ENCODE measurements around the gene MANEA. TPM values are rescaled to one million over a fixed set of nuclear protein-coding genes. Genes with fewer than 3 reads are reported as not detected.

Gene MANEA
- total RNA-seq, 2 donors from 2014 or later = 77.8 to 141 TPM

DNA sequence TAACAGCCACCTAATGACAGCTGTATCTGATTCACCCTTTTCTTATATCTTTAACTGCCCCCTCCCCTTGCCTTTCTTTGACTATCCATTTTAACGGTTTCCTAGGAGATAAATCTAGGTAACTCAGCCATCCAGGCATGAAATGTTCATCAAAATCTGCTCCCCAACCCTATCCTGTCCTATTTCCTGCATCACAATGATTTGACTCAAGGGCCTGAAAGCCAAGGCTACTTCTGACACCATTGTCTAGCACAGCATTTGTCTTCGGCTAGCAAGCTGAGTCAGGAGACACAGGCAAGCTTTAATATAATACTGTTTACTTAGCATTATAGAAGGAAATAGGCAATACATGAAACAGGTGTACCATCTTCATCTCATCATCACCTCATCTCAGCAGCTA lies 31.6 kb upstream of the MANEA start:
- DNase-seq = no peak
- TF ChIP-seq, protein P1, sequence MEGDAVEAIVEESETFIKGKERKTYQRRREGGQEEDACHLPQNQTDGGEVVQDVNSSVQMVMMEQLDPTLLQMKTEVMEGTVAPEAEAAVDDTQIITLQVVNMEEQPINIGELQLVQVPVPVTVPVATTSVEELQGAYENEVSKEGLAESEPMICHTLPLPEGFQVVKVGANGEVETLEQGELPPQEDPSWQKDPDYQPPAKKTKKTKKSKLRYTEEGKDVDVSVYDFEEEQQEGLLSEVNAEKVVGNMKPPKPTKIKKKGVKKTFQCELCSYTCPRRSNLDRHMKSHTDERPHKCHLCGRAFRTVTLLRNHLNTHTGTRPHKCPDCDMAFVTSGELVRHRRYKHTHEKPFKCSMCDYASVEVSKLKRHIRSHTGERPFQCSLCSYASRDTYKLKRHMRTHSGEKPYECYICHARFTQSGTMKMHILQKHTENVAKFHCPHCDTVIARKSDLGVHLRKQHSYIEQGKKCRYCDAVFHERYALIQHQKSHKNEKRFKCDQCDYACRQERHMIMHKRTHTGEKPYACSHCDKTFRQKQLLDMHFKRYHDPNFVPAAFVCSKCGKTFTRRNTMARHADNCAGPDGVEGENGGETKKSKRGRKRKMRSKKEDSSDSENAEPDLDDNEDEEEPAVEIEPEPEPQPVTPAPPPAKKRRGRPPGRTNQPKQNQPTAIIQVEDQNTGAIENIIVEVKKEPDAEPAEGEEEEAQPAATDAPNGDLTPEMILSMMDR (conservative IDR thresholded peaks at IDR 0.05) = no peak
- H3K9ac ChIP-seq (ENCODE audit: extremely low read depth, low read length, poor library complexity, severe bottlenecking) = no peak overlapping the region
- H3K27me3 ChIP-seq (ENCODE audit: control insufficient read depth, insufficient read depth, low read length, poor library complexity, severe bottlenecking) = no peaks in the 10 kb centered on the region
- Mint-ChIP-seq H3K27ac (peak overlapping the region; percentile 78), H3K9me3 (no peaks in the 10 kb centered on the region), H3K4me1 (peaks cover 35% of the 10 kb centered on the region), H3K36me3 (ENCODE audit: low read depth) (no peaks in the 10 kb centered on the region), H3K27me3 (ENCODE audit: insufficient read depth) (no peaks in the 10 kb centered on the region), H3K4me3 (no peak overlapping the region)
- no peaks in the 10 kb centered on the region for H3K9me3 ChIP-seq (ENCODE audit: control insufficient read depth, low read length)
- H3K4me3 ChIP-seq (ENCODE audit: low read length) = no peak overlapping the region
- H3K36me3 ChIP-seq (ENCODE audit: control insufficient read depth, insufficient read depth, low read length) = no peaks in the 10 kb centered on the region
- no peaks in the 10 kb centered on the region for H3K4me1 ChIP-seq (ENCODE audit: control insufficient read depth, insufficient read depth, low read length)
- H3K27ac ChIP-seq (ENCODE audit: low read depth, low read length) = peak overlapping the region; percentile 20
- 55 to 72% methylated on average over 1 to 2 of the region's 2 CpGs for WGBS, 2 experiments (ENCODE audit: insufficient coverage in 1 of 2, insufficient read length in 1 of 2)

DNA sequence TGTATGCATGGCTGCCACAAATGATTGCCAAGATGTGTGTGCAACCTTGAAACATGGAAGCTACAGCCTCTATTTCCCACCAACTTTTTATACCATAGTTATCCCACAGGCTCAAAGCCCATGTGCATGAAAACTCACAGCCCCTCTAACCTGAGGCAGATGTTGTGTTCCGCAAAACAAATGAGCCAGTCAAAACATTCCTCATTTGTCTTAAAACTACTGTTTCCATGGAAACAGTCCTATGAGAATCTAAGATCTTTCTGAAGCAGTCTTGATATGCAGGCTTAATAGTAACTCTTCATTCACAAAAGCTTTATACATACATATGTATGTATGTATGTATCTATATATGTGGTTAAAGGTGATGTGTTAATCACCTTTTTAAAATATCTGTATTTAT lies 31.2 kb upstream of the MANEA start:
- no peak for DNase-seq
- Histone ChIP-seq H3K9ac (ENCODE audit: extremely low read depth, low read length, poor library complexity, severe bottlenecking) (no peak overlapping the region), H3K4me1 (ENCODE audit: control insufficient read depth, insufficient read depth, low read length) (no peaks in the 10 kb centered on the region), H3K4me3 (ENCODE audit: low read length) (no peak overlapping the region), H3K36me3 (ENCODE audit: control insufficient read depth, insufficient read depth, low read length) (no peaks in the 10 kb centered on the region), H3K27me3 (ENCODE audit: control insufficient read depth, insufficient read depth, low read length, poor library complexity, severe bottlenecking) (no peaks in the 10 kb centered on the region), H3K9me3 (ENCODE audit: control insufficient read depth, low read length) (no peaks in the 10 kb centered on the region), H3K27ac (ENCODE audit: low read depth, low read length) (no peak overlapping the region)
- Mint-ChIP-seq H3K27me3 (ENCODE audit: insufficient read depth) (no peaks in the 10 kb centered on the region), H3K36me3 (ENCODE audit: low read depth) (no peaks in the 10 kb centered on the region), H3K4me1 (peaks cover 35% of the 10 kb centered on the region), H3K27ac (peak overlapping the region; percentile 78), H3K9me3 (no peaks in the 10 kb centered on the region), H3K4me3 (no peak overlapping the region)
- 100% methylated on average over 1 of the region's 1 CpG; no CpG with 5 or more reads in 1 of the 2 experiments for WGBS, 2 experiments (ENCODE audit: insufficient coverage in 1 of 2, insufficient read length in 1 of 2)
- TF ChIP-seq, protein P1 (conservative IDR thresholded peaks at IDR 0.05) = no peak

DNA sequence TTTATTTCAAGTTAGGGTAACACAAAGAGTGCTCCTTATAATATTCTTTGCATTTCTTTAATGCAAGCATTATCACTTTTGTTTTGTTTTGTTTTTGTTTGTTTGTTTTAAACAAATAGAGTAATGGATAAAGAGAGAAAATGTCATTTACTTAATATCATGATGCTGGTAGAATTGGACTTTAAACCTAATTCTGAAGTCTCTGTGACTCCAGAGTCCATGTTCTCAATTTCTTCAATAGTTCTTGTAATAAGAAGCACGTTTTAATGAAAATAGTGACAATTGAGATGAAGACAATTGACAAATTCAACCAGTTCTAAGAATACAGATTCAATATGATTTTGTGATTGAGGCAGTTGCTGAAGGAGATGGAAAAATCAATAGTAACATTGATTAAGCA lies 30.3 kb upstream of the MANEA start:
- no peaks in the 10 kb centered on the region for H3K27me3 Mint-ChIP-seq (ENCODE audit: insufficient read depth)
- no peak overlapping the region for H3K4me3 ChIP-seq (ENCODE audit: low read length)
- TF ChIP-seq, protein P1 (conservative IDR thresholded peaks at IDR 0.05) = no peak
- peaks cover 39% of the 10 kb centered on the region for H3K4me1 Mint-ChIP-seq
- H3K27me3 ChIP-seq (ENCODE audit: control insufficient read depth, insufficient read depth, low read length, poor library complexity, severe bottlenecking) = no peaks in the 10 kb centered on the region
- H3K9me3 Mint-ChIP-seq = no peaks in the 10 kb centered on the region
- no peak overlapping the region for H3K27ac ChIP-seq (ENCODE audit: low read depth, low read length)
- WGBS, 2 experiments (ENCODE audit: insufficient coverage in 1 of 2, insufficient read length in 1 of 2) = 100% methylated on average over 1 of the region's 1 CpG
- DNase-seq = no peak
- H3K9me3 ChIP-seq (ENCODE audit: control insufficient read depth, low read length) = no peaks in the 10 kb centered on the region
- no peak overlapping the region for H3K9ac ChIP-seq (ENCODE audit: extremely low read depth, low read length, poor library complexity, severe bottlenecking)
- H3K4me3 Mint-ChIP-seq = no peak overlapping the region
- no peaks in the 10 kb centered on the region for H3K4me1 ChIP-seq (ENCODE audit: control insufficient read depth, insufficient read depth, low read length)
- no peak overlapping the region for H3K27ac Mint-ChIP-seq
- no peaks in the 10 kb centered on the region for H3K36me3 ChIP-seq (ENCODE audit: control insufficient read depth, insufficient read depth, low read length)
- no peaks in the 10 kb centered on the region for H3K36me3 Mint-ChIP-seq (ENCODE audit: low read depth)

Data from endodermal cell (in vitro differentiated cells).